ENCODE results near the gene ARHGAP22. TPM values are rescaled to one million over a fixed set of nuclear protein-coding genes. Genes with fewer than 3 reads are reported as not detected.
A peak's percentile ranks its signal among the peaks of the same experiment; 100 is the strongest.

The ARHGAP22 gene
- total and polyA plus RNA-seq, 2 experiments from 2014 or later: 3.2 to 7.8 TPM

GRCh38 chr10:48470893-48471805 lies 133.7 kb downstream of the ARHGAP22 start:
- Histone ChIP-seq H3K27ac (peak overlapping the region; percentile 56), H3K4me3 (no peak overlapping the region), H3K36me3 (no peaks in the 10 kb centered on the region), H3K9me3 (ENCODE audit: low read depth) (no peaks in the 10 kb centered on the region), H3K27me3 (peaks cover 8% of the 10 kb centered on the region), H3K4me1 (ENCODE audit: low read depth) (peaks cover 25% of the 10 kb centered on the region)
- no peak for TF ChIP-seq CTCF (IDR thresholded peaks at IDR 0.05; ENCODE audit: low read depth, low read length)
- peak in 1 of 2 donors; percentile 11 for DNase-seq (ENCODE audit: low read depth in 1 of 2, low spot score in 1 of 2)

- no peak for TF ChIP-seq CTCF (IDR thresholded peaks at IDR 0.05; ENCODE audit: low read depth, low read length)
- peak; percentile 42 to 52 for DNase-seq (ENCODE audit: low read depth in 1 of 2, low spot score in 1 of 2)
Observed at GRCh38 chr10:48470115-48470892, 134.6 kb downstream of the ARHGAP22 start.

GRCh38 chr10:48469516-48470020 lies 135.3 kb downstream of the ARHGAP22 start:
- no peak for TF ChIP-seq CTCF (IDR thresholded peaks at IDR 0.05; ENCODE audit: low read depth, low read length)
- Histone ChIP-seq H3K4me1 (ENCODE audit: low read depth) (peaks cover 23% of the 10 kb centered on the region), H3K27ac (no peak overlapping the region), H3K4me3 (no peak overlapping the region), H3K9me3 (ENCODE audit: low read depth) (no peaks in the 10 kb centered on the region), H3K27me3 (peaks cover 13% of the 10 kb centered on the region), H3K36me3 (no peaks in the 10 kb centered on the region)
- DNase-seq (ENCODE audit: low read depth in 1 of 2, low spot score in 1 of 2): no peak

More at GRCh38 chr10:48470115-48470892, 134.6 kb downstream of the ARHGAP22 start:
- Histone ChIP-seq H3K27ac (peak overlapping the region; percentile 56), H3K27me3 (peaks cover 13% of the 10 kb centered on the region), H3K9me3 (ENCODE audit: low read depth) (no peaks in the 10 kb centered on the region), H3K4me3 (no peak overlapping the region), H3K36me3 (no peaks in the 10 kb centered on the region), H3K4me1 (ENCODE audit: low read depth) (peaks cover 23% of the 10 kb centered on the region)

GRCh38 chr10:48468866-48469511 lies 135.9 kb downstream of the ARHGAP22 start:
- no peak for TF ChIP-seq CTCF (IDR thresholded peaks at IDR 0.05; ENCODE audit: low read depth, low read length)
- Histone ChIP-seq H3K27ac (no peak overlapping the region), H3K4me1 (ENCODE audit: low read depth) (peaks cover 23% of the 10 kb centered on the region), H3K36me3 (no peaks in the 10 kb centered on the region), H3K9me3 (ENCODE audit: low read depth) (no peaks in the 10 kb centered on the region), H3K27me3 (peaks cover 13% of the 10 kb centered on the region), H3K4me3 (no peak overlapping the region)
- no peak for DNase-seq (ENCODE audit: low read depth in 1 of 2, low spot score in 1 of 2)

GRCh38 chr10:48468130-48468790 lies 136.6 kb downstream of the ARHGAP22 start:
- no peak overlapping the region for H3K27ac ChIP-seq
- H3K36me3 ChIP-seq: no peaks in the 10 kb centered on the region
- H3K4me3 ChIP-seq: no peak overlapping the region
- no peak for TF ChIP-seq CTCF (IDR thresholded peaks at IDR 0.05; ENCODE audit: low read depth, low read length)
- no peak for DNase-seq (ENCODE audit: low read depth in 1 of 2, low spot score in 1 of 2)
- H3K27me3 ChIP-seq: peaks cover 13% of the 10 kb centered on the region
- peaks cover 23% of the 10 kb centered on the region for H3K4me1 ChIP-seq (ENCODE audit: low read depth)
- H3K9me3 ChIP-seq (ENCODE audit: low read depth): no peaks in the 10 kb centered on the region
